Measurements from ENCODE around the gene ST3GAL3.

GRCh38 chr1:43847882-43848281 lies 140.5 kb downstream of the ST3GAL3 start:
- no peak for TF ChIP-seq CTCF (IDR thresholded peaks at IDR 0.05)
- TF ChIP-seq POLR2A (IDR thresholded peaks at IDR 0.05) = no peak
- no peak for TF ChIP-seq POLR2AphosphoS5 (IDR thresholded peaks at IDR 0.05; ENCODE audit: insufficient read depth in 1 of 2, low read depth in 1 of 2)

All from vagina (tissue), 2 donors.